Stimulated activated CD8-positive, alpha-beta memory T cell treated with anti-CD3 and anti-CD28 coated beads, Interleukin-15, amount 100 ng/mL, for 48 hours (primary cell): ENCODE data around the gene CCDC187.
A peak's percentile ranks its signal among the peaks of the same experiment; 100 is the strongest.

Source experiments
- DNase-seq, 2 donors: peaks; one replicate each; pipeline ENCODE4 v3.0.0-alpha.2; 2020; ENCODE audit warnings: low read depth in 2 of 2

The CCDC187 gene

GRCh38 chr9:136225748-136226679, 77.9 kb downstream of the CCDC187 start:
- DNase-seq, result peak; percentile 36 to 53

GRCh38 chr9:136225366-136225747, 78.5 kb downstream of the CCDC187 start:
- no peak for DNase-seq

- DNase-seq, result no peak
Observed at GRCh38 chr9:136223871-136224640, 79.8 kb downstream of the CCDC187 start.

DNA sequence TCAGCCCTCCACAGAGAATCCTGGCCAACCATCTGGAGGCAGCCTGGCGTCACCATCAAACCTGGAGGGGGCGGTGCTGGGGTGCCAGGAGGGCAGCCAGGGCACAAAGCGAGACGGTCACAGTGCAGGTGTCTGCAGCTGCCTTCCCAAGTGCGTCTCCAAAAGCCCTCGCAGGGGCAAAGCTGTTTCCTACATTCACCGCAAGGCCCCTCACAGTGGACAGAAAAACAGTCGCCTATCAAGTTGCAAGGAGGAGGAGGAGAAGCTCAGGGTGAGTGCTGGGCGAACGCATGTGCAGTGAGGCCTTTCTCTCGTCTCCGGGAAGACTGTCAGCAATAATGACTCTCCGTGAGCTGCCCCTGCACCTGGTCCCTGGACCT, 81.0 kb downstream of the CCDC187 start:
- no peak for DNase-seq

GRCh38 chr9:136222166-136222905, 81.6 kb downstream of the CCDC187 start:
- DNase-seq, result no peak

- DNase-seq, result no peak
Observed at GRCh38 chr9:136220017-136220729, 83.7 kb downstream of the CCDC187 start.

DNA sequence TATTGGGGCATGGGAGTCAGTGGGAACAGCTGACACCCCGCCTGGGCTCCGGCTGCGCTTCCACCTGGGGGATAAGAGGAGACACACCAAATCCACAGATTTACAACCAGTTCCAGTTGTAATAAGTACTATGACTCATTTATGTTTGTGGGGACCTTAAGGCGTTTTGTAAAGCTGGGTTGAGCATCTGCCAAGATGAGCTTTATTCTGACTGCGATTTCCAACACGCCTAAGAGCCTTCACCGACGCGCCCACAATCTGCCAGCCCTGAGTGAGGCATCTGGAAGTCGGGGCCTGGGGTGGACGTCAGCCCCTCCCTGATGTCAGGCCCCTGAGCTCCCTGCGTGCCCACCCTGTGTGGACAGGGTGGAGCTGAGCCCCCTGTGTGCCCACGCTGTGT, 84.6 kb downstream of the CCDC187 start:
- no peak for DNase-seq

DNA sequence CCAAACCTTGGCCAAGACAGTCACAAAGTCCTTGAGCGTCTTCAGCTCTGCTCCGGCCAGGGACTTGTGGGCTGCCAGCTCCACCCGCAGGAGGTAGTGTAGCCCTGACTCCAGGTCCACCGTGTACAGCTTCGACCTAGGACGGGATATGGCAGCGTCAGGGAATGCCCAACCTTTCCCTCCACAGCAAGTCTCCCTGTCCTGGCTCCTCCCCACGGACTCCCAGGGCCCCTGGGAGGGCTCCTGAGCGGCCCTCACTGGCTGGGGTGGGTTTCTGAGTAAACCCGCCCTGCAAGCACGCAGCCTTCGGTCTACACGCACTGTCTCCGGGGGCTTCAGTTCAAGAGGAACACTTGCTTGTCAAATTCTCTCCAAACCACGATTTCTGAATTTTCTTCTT, 85.2 kb downstream of the CCDC187 start:
- DNase-seq, result no peak

DNA sequence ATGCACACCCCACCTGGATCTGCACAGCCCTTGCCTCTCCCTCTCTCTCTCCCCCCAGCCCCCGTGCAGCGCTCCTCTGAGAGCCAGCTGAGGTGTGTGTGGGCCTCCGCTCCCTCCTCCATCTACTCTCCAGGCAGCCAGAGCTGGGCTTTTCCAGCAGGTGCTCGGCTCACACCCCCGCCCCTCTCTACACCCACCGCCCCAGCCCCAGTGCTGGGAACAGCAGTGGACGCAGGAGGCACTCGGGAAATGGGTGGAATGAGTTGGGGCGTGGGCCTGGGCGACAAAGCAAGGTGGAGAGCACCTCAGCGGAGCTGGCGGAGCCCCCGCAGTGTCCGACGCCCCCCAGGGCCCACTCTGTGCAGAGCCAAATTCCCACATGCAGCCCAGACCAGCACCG, 85.6 kb downstream of the CCDC187 start:
- DNase-seq, result no peak

DNA sequence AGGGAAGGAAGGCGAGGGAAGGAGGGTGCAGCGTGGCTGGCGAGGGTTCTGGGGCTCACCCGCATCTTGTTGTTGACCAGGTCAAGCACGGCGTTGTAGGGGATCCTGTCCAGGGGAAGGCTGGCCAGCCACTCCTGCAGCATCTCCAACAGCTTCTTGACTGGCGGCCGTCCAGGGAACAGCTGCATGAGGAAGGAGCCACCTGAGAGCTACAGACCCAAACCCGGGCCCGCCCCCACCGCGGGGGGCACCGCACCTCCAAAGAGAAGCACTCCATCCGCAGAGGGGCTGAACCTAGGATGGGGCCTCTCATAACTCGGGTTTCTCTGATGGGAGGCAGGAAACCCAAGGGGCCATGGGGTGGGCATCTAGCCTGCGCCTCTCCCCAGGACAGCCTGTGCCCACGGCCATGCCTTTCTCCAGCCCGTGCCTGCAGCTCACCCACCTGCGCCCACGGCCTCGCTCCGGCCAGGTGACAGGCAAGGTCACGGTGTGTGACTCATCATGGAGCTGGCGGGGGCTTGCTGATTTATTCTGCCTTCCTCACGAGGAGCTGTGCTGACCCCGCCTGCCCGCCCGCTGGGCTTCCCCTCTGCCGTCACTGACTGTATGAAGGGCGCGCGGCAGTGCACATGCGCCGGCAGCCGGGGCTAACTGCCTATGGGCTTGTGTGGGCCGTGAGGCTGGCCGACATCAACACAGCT, 87.2 kb downstream of the CCDC187 start:
- DNase-seq, result no peak

GRCh38 chr9:136213733-136214132, 90.2 kb downstream of the CCDC187 start:
- DNase-seq, result no peak

GRCh38 chr9:136212345-136212950, 91.4 kb downstream of the CCDC187 start:
- DNase-seq, result no peak

DNA sequence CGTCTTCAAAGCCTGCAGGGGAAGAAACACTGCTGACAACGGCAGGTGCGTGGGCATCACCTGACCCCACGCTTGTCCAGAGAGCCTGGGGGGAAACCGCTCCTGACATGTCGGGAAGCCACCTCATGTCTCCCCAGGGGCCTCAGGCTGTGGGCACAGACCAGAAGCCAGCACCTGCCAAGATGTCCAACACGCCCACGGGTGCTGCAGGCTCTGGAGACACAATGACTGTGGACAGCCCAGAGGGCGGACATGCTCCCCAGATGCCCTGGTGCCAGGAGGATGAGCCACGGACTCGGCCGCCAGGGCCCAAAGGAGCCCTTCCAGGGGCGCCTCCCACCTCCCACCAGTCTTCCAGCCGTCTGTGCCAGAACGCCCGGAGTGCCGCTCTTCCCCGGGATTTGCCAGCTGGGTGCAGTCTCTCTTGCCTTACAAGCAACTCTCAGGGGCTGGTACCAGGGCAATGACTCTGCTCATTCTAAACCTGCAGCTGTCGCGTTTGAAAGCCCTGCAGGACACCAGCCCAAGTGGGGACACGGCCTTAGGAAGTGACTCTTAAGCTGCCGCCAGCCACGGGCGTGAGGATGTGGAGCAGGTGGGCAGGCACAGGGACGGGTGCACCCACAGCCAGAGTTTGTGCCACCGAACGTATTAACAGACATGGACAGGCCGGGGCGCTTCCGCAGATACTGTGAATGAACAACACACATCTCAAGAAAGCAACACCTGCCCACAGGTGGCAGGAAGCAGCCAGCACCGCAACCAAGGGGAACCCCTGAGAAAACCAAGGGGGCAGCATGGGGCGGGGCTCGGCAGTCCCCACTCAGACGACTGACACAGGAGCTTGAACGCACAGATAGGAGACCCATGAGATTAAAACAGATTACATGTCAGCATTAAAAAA, 92.2 kb downstream of the CCDC187 start:
- DNase-seq, result no peak

DNA sequence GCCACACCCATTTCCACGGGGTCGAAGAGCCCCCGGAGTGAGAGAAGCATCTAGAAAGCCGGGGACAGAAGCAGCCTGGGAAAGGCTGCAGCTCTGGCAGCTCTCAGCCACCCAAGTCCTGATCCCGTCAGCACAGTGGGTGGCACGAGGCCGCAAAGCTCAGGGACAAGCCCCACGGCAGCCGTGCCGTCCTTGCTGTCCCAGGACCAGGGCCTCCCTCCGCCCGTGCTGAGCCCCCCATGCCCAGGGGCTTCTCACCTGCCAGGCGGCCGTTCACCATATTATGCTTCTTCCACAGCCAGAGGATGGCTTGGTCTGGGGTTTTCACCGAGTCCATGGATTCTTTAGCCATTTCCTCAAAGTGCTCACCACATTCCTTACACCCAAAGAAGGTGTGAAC, 92.9 kb downstream of the CCDC187 start:
- no peak for DNase-seq

DNA sequence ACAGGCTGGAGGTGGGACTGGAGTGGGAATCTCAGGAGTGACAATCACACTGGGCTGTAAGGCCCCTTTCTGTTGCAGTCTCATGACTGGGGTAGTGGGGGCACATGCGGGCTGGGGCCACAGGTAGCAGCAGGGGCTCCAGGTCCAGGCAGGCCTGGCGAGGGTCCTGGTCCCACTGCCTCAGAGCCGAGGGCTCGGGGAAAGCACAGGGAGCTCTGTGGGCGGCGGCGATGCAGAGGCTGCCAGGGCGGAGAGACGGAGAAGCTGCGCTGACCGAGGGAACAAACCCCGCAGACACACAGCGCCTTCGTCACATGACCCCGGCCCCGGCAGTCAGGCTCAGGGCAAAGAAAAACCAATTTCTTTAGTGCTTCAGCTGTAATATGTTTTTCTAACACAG, 93.6 kb downstream of the CCDC187 start:
- no peak for DNase-seq

DNA sequence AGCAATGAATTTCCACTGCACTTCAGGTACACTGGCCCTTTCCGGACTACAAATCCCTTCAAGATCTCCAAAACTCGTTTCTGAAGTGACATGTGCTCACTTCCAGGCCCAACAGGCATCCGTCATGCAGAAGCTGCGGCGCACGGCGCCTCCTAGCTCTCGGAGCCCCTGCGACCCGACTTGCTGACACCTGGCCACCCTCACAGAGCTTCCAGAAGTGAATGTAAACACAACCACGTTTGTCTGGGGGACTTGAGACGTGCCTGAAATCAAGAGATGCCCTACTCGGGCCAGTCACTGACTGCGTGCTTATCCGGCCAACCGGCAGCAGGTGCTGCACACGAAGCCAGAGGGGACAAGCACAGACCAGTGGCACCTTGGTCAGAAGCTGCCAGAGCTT, 94.1 kb downstream of the CCDC187 start:
- DNase-seq, result no peak

DNA sequence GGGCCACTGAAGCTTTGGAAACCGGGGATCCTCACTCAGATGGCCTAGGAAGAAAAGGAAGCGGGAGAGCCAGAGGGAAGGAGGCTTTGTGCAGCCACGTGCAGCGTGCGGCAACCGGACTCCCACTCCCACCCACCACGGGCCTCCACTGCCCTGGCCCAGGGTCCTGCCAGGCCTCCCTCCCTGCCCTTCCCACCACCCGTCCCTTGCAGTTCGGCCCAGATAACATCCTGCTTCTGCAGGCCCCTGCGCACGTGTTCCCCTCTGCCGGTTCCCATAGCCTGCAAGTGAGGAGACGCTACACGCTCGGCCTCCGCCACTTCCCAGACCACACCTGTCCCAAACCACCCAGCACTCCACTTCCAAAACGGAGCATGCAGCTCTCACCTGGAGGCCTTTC, 94.7 kb downstream of the CCDC187 start:
- no peak for DNase-seq

DNA sequence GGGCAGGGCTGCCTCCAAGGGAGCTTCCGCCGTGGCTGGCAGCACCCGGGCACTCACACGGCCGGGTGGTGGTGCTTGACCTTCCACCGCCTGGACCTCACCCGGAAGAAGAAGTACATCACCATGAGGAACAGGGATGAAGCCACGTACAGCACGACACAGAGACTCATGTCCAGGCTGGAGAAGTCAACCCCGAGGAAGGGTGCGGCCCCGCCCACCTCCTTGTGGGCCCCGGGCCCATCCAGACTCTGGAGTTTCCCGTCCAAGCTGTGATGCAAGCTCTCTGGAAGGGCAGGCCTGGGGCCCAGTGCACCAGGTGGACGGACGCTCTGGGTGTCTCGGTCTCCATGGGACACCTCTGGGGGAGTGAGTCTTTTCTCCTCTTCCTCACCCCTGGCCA, 95.2 kb downstream of the CCDC187 start:
- no peak for DNase-seq

GRCh38 chr9:136207616-136208015, 96.3 kb downstream of the CCDC187 start:
- no peak for DNase-seq
